Activated T-helper 2 cell treated with anti-CD3 and anti-CD28 coated beads, Interferon-gamma antibody, Interleukin-2, Interleukin-4, amounts not matched to agents 10 μg/mL and 5 μg/mL and 100 μg/mL, durations not matched to agents 14 hours and 24 hours and 36 hours (primary cell): ENCODE results near the gene EXOC6. TPM values are rescaled to one million over a fixed set of nuclear protein-coding genes. Genes with fewer than 3 reads are reported as not detected.
"Not testable (repeated sequence)": the region's sequence is repeated elsewhere in the genome, so short reads cannot be mapped to it uniquely, and the experiment has no call there.

Experiments used
- DNase-seq: peaks from one replicate; pipeline ENCODE4 v3.0.0; 2021; ENCODE audit warnings: low spot score
- H3K27ac Mint-ChIP-seq: one replicate; pipeline ENCODE4 v1.8.0; 2021; ENCODE audit warnings: mixed read lengths
- H3K27me3 Mint-ChIP-seq: one replicate; pipeline ENCODE4 v1.8.0; 2021; ENCODE audit warnings: low read depth, mixed read lengths
- H3K36me3 Mint-ChIP-seq: one replicate; pipeline ENCODE4 v1.8.0; 2021; ENCODE audit warnings: low read depth, mixed read lengths
- H3K4me1 Mint-ChIP-seq: one replicate; pipeline ENCODE4 v1.8.0; 2021; ENCODE audit warnings: low read depth, mixed read lengths
- H3K4me3 Mint-ChIP-seq: one replicate; pipeline ENCODE4 v1.8.0; 2021; ENCODE audit warnings: low read depth, mild to moderate bottlenecking, moderate library complexity, mixed read lengths
- H3K9me3 Mint-ChIP-seq: one replicate; pipeline ENCODE4 v1.8.0; 2021; ENCODE audit warnings: mixed read lengths
- intact Hi-C: fragments of 100-400 bp; cut with micrococcal nuclease; formaldehyde crosslinking; loops from one replicate; pipeline ENCODE4 v1.15.1; 2023
- total RNA-seq: library from RNA; stranded (reverse); gene quantifications from 2 replicates; pipeline ENCODE4 v1.2.3, GENCODE V29; 2022

Gene EXOC6
- total RNA-seq, 1 donor from 2014 or later: 12.4 TPM

DNA sequence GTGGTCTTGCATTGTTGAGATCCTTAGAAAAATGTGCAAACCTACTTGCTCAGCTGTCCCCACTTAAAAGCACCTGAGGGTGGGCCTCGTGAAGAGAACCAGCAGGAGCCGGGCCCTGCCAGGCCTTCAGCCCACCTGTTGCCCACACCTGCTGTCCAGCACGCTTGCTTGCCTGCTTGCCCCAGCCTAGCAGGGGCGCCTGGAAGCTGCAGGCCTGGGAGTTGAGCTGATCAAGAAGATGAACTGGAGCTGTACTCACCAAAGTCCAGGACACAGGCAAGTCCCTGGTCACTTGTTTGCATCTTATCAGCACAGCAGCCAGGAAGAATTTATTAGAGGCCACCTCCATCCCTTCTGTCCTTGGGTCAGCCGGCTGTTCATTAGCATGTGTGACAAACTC lies 248.6 kb downstream of the EXOC6 start:
- Mint-ChIP-seq H3K27me3 (peaks cover 3% of the 10 kb centered on the region), H3K4me1 (no peaks in the 10 kb centered on the region), H3K36me3 (no peaks in the 10 kb centered on the region), H3K9me3 (no peaks in the 10 kb centered on the region), H3K4me3 (no peak overlapping the region), H3K27ac (no peak overlapping the region)
- intact Hi-C loops: no loop called here
- no peak for DNase-seq

DNA sequence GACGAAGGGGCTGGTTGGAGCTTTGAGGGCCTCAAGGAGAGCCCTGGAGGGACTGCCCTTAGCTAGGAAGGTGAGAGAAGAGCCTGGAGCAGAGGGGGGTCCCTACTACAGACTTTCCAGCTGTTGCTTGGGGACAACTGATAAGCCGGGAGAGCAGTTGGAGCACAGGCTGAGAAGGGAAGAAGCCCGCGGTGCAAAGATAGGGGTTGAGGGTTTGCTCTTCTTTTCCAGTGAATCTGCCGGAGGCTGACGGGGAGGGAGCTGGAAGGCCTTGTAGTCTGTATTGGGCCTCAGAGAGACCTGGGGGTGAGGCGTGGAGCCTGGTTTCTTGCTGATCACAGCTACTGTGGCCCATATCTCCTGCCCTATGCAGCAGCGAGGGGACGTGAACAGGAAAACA lies 249.1 kb downstream of the EXOC6 start:
- intact Hi-C loops: no loop called here
- H3K9me3 Mint-ChIP-seq: no peaks in the 10 kb centered on the region
- no peak for DNase-seq
- no peak overlapping the region for H3K4me3 Mint-ChIP-seq
- peaks cover 3% of the 10 kb centered on the region for H3K27me3 Mint-ChIP-seq
- no peaks in the 10 kb centered on the region for H3K4me1 Mint-ChIP-seq
- no peaks in the 10 kb centered on the region for H3K36me3 Mint-ChIP-seq
- H3K27ac Mint-ChIP-seq: no peak overlapping the region

DNA sequence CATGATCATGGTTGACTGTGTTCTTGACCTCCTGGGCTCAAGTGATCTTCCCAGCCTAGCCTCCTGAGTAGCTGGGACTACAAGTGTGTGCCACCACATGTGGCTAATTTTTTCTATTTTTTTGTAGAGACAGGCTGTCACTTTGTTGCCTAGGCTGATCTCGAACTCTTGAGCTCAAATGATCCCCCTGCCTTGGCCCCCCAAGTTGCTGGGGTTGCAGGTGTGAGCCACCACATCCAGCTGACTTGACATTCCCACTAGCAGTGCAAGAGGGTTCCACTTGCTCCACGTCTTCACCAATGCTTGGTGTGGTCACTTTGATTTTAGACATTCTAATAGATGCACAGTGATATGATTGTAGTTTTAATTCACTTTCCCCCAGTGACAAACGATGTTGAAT lies 250.5 kb downstream of the EXOC6 start:
- intact Hi-C loops: no loop called here
- Mint-ChIP-seq H3K27me3 (peaks cover 3% of the 10 kb centered on the region), H3K36me3 (no peaks in the 10 kb centered on the region), H3K4me3 (no peak overlapping the region), H3K4me1 (no peaks in the 10 kb centered on the region), H3K9me3 (no peaks in the 10 kb centered on the region), H3K27ac (no peak overlapping the region)
- no peak for DNase-seq

DNA sequence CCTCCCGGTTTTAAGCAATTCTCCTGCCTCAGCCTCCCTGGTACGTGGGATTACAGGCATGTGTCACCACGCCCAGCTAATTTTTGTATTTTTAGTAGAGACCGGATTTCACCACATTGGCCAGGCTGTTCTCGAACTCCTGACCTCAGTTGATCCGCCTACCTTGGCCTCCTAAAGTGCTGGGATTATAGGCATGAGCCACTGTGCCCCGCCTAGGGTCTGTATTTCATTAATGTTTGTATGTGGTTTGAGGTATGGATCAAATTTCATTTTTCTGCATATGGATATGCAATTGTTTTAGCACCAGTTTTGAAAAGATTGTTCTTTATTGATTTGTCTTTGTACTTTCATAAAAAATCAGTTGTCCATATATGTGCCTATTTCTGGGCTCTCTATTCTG lies 251.3 kb downstream of the EXOC6 start:
- Mint-ChIP-seq H3K27ac (no peak overlapping the region), H3K4me3 (no peak overlapping the region), H3K27me3 (peaks cover 3% of the 10 kb centered on the region), H3K36me3 (no peaks in the 10 kb centered on the region), H3K4me1 (no peaks in the 10 kb centered on the region), H3K9me3 (no peaks in the 10 kb centered on the region)
- no peak for DNase-seq
- intact Hi-C loops: no loop called here

DNA sequence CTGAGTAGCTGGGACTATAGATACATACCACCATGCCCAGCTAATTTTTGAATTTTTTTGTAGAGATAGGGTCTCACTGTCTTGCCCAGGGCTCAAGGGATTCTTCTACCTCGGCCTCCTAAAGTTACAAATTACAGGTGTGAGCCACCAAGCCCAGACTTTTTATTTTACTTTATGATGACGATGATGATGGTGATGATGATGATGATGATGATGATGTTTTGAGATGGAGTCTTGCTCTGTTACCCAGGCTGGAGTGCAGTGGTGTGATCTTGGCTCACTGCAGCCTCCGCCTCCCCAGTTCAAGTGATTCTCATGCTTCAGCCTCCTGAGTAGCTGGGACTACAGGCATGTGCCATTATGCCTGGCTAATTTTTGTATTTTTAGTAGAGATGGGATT lies 252.8 kb downstream of the EXOC6 start:
- DNase-seq, H3K4me1 Mint-ChIP-seq, H3K9me3 Mint-ChIP-seq, H3K4me3 Mint-ChIP-seq, H3K27me3 Mint-ChIP-seq, H3K27ac Mint-ChIP-seq, H3K36me3 Mint-ChIP-seq, intact Hi-C loops: not testable (repeated sequence)

DNA sequence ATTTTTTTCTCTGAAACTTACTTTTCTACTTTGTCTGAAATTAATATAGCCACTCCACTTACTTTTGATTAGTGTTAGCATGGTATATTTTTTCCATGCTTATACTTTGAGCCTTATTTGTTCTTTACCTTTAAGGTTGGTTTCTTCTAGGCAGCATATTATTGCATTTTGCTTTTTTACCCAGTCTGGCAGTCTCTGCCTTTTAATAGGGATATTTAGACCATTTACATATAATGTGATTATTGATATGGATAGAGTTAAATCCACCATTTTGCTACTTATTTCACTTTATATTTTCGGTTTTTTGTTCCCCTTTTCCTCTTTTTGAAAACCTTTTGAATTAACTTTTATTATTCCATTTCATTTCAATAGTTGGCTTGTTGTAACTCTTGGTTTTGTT lies 255.6 kb downstream of the EXOC6 start:
- Mint-ChIP-seq H3K4me3 (no peak overlapping the region), H3K9me3 (no peaks in the 10 kb centered on the region), H3K27me3 (peaks cover 3% of the 10 kb centered on the region), H3K36me3 (no peaks in the 10 kb centered on the region), H3K27ac (no peak overlapping the region), H3K4me1 (no peaks in the 10 kb centered on the region)
- intact Hi-C loops: no loop called here
- DNase-seq: no peak

DNA sequence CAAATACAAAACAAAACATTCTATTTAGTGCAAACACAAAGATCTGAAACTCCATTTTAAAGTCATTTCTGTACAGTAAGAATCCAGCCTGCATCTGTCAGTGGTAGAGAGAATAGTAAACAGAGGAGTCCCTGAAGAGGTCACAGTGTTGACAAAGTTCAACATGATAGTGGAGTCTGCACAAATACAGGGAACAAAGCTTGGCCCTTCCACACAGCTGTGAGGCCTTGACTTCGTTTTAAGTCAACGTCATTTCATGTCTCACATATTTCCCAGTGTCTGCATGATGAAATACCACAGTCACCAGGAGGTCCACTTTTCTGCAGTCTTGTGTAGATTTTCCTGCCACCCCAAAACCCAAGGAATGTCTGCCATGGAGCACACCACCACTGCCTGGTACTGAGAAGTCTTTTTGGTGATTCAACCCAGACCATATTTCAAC lies 258.3 kb downstream of the EXOC6 start:
- H3K4me3 Mint-ChIP-seq: no peak overlapping the region
- H3K27ac Mint-ChIP-seq: no peak overlapping the region
- no peak for DNase-seq
- peaks cover 7% of the 10 kb centered on the region for H3K27me3 Mint-ChIP-seq
- H3K36me3 Mint-ChIP-seq: no peaks in the 10 kb centered on the region
- intact Hi-C loops: no loop called here
- H3K4me1 Mint-ChIP-seq: no peaks in the 10 kb centered on the region
- H3K9me3 Mint-ChIP-seq: no peaks in the 10 kb centered on the region

Other genes with a start within 250 kb of the EXOC6 start
- gene HHEX, start 158.6 kb upstream of the EXOC6 start, total RNA-seq: 0.32 and 0.46 TPM in 2 replicates
- gene CYP26C1, start 212.3 kb downstream of the EXOC6 start, total RNA-seq: 0.05 TPM in 1 of 2 replicates, not detected in the other
- not detected in 2 replicates for gene CYP26A1, start 225.4 kb downstream of the EXOC6 start, total RNA-seq